ENCODE results near the gene APOB.

Gene APOB

DNA sequence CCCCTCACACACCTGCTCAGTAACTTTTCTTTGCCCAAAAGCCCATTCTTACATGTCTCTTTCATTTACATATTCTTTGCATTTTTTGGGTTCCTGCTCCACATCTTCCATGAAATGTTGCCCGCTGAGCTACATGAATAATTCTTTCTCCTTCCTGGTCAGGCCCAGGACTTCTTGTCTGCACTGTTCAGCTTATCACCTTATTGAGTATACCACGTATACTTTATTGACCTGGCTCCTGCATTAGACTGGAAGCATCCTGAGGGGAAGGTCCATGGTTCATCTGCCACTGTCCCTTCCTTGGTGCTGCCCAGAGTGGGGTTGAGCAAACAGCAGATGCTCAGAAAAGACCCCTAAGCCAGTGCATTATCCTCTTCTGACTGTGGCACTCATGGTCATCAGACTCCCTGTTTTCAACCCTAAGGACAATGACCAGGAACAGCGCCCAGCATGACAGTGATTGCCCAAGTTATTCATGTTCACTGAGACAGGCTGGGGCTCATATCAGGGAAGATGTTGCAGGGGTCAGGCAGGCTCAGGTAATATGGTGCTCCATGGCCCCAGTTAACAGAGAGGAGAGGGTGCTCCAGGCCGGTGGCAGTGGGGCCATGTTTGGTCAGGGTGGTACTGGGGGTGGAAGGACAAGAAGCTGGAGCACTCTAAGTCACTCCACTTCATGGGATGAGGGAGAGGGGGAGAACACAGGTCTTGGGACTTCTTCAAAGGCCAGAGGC lies 7.7 kb downstream of the APOB start:
- TF ChIP-seq, protein P1, sequence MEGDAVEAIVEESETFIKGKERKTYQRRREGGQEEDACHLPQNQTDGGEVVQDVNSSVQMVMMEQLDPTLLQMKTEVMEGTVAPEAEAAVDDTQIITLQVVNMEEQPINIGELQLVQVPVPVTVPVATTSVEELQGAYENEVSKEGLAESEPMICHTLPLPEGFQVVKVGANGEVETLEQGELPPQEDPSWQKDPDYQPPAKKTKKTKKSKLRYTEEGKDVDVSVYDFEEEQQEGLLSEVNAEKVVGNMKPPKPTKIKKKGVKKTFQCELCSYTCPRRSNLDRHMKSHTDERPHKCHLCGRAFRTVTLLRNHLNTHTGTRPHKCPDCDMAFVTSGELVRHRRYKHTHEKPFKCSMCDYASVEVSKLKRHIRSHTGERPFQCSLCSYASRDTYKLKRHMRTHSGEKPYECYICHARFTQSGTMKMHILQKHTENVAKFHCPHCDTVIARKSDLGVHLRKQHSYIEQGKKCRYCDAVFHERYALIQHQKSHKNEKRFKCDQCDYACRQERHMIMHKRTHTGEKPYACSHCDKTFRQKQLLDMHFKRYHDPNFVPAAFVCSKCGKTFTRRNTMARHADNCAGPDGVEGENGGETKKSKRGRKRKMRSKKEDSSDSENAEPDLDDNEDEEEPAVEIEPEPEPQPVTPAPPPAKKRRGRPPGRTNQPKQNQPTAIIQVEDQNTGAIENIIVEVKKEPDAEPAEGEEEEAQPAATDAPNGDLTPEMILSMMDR (IDR thresholded peaks at IDR 0.05; ENCODE audit: unreplicated experiment in 3 of 3), result no peak
- Mint-ChIP-seq H3K4me3 (no peak overlapping the region), H3K27ac (no peak overlapping the region), H3K27me3 (ENCODE audit: low read depth) (peaks cover 27% of the 10 kb centered on the region), H3K9me3 (no peaks in the 10 kb centered on the region), H3K36me3 (ENCODE audit: low read depth) (no peaks in the 10 kb centered on the region), H3K4me1 (no peaks in the 10 kb centered on the region)

DNA sequence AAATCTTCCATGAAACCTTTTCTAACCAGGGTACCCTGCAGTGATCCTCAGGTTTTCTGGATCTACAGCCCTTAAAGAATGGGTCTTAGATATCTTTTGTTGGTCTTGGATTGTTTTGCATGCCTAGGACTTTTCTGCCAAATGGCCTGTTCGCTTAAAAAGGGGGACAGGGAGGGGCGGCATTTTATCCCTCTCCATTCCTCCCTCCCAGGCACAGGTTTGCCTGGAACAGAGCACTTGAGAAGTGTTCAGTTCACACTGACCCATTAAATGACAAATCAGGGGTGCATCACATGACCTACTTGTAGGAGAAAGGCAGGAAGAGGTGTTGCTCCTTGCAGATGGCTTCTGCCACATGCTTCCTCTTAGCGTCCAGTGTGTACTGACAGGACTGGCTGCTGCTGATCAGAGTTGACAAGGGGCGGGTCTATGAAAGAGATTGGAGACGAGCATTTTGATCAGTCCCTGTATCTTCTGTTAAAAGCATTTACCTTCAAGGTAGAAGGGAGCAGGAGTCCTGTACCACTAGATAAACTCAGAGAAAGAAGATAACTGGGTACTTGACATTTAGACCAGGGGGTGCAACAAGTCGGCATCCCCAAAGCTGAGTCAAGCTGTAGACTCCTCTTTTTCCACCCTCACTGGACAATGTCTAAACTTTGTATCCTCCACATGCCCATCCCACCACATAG lies 8.4 kb downstream of the APOB start:
- Mint-ChIP-seq H3K9me3 (no peaks in the 10 kb centered on the region), H3K27ac (no peak overlapping the region), H3K4me3 (no peak overlapping the region)

DNA sequence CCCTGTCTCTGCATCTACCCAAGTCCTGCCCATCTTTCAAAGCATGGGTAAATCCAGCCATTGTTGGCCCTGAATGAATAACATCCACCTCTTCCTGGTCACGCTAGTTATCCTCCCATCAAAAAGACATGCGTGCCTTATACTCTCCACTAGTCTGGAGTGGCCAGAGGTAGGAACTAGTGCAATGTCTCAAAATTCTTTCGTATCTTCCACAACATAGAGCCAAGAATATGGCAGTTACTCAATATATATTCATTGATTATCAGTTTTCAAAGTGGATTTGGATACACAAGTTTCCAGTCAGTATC lies 8.9 kb downstream of the APOB start:
- TF ChIP-seq, protein P1 (IDR thresholded peaks at IDR 0.05; ENCODE audit: unreplicated experiment in 3 of 3), result no peak
- Mint-ChIP-seq H3K4me3 (no peak overlapping the region), H3K36me3 (ENCODE audit: low read depth) (no peaks in the 10 kb centered on the region), H3K9me3 (peaks cover 3% of the 10 kb centered on the region), H3K27me3 (ENCODE audit: low read depth) (peaks cover 19% of the 10 kb centered on the region), H3K27ac (no peak overlapping the region), H3K4me1 (no peaks in the 10 kb centered on the region)

More for the DNA sequence above, 8.4 kb downstream of the APOB start:
- H3K36me3 Mint-ChIP-seq (ENCODE audit: low read depth), result no peaks in the 10 kb centered on the region
- H3K27me3 Mint-ChIP-seq (ENCODE audit: low read depth), result peaks cover 23% of the 10 kb centered on the region
- TF ChIP-seq, protein P1 (IDR thresholded peaks at IDR 0.05; ENCODE audit: unreplicated experiment in 3 of 3), result no peak
- no peaks in the 10 kb centered on the region for H3K4me1 Mint-ChIP-seq

DNA sequence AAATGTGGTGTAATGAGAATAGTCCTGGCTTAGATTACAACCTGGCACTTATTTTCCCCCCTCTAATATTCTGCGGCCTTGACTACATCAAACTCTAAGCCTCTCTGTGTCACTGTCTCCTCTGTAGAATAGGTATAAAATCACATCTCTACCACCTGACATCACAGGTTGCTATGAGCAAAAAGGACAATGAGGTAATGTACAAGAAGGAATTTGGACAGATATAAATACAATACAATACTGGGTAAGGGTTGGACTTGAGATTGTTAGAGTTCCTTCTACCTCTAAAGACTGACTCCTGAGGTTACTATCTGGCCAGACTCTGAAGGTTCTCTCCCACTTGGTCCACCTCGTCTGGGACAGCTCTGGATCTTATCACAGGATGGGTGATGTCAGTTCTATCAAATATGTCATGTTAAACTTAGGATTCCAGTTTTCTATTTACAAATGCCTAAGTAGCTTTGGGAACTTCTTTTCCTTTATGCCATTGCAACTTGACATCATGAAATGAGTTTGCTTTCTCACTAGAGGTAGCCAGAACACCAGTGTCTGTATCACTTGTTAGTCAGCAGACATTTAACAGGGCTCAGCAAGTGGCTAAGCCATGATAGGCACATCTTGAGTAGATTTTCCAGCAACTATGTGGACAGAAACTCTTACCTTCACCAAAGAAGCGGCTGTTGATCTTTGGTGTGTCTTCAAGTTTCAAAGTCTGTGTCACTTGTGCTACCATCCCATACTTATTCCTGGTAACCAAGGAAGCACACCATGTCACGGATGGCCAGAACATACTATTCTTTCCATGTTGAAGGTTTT lies 9.5 kb downstream of the APOB start:
- no peak overlapping the region for H3K27ac Mint-ChIP-seq
- no peak overlapping the region for H3K4me3 Mint-ChIP-seq
- no peaks in the 10 kb centered on the region for H3K36me3 Mint-ChIP-seq (ENCODE audit: low read depth)
- H3K27me3 Mint-ChIP-seq (ENCODE audit: low read depth), result peaks cover 18% of the 10 kb centered on the region
- TF ChIP-seq, protein P1 (IDR thresholded peaks at IDR 0.05; ENCODE audit: unreplicated experiment in 3 of 3), result no peak
- no peaks in the 10 kb centered on the region for H3K4me1 Mint-ChIP-seq
- H3K9me3 Mint-ChIP-seq, result peaks cover 3% of the 10 kb centered on the region

DNA sequence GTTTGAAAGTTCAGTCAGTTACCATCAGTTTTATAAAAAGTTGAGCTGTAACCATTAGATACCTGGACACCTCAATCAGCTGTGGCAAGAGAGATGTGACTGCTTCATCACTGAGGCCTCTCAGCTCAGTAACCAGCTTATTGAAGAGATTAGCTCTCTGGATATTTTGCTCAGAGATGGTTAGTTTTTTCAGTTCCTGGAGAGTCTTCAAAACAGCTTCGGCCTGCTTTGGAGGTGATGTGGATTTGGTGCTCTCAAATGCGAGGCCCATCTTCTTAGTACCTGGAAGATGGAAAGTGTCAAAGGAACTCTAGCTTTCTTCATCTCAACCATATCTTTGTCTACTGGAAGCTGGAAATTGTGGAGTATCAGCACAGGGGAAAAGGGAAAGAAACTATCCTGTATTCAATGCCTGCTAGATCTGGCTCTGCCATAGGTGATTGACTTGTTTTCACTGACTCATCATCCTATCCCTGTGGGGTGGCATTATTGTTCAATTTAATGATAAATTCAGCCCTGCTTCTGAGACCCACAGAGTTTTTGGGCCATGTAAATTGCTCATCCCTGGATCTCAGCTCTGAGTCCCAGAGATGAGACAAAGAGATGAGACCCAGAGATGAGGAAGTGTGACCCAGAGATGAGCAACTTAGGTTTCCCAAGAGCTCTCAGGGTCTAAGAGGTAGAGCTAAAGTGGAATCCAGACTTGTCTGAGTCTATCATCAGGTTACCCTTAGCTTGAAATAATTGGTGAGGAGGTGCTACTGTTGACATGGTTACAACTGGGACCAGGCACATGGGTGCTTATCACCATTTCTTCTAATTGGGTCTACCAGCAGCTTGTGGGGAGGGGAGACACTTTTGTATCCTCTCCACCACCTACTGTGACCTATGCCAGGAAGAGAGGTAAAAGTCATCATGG lies 10.4 kb downstream of the APOB start:
- H3K27me3 Mint-ChIP-seq (ENCODE audit: low read depth), result peaks cover 17% of the 10 kb centered on the region
- H3K4me3 Mint-ChIP-seq, result no peak overlapping the region
- TF ChIP-seq, protein P1 (IDR thresholded peaks at IDR 0.05; ENCODE audit: unreplicated experiment in 3 of 3), result no peak
- no peak overlapping the region for H3K27ac Mint-ChIP-seq
- H3K4me1 Mint-ChIP-seq, result no peaks in the 10 kb centered on the region
- no peaks in the 10 kb centered on the region for H3K36me3 Mint-ChIP-seq (ENCODE audit: low read depth)
- peaks cover 3% of the 10 kb centered on the region for H3K9me3 Mint-ChIP-seq
